ENCODE results near the gene SHMT1.

SHMT1 gene

DNA sequence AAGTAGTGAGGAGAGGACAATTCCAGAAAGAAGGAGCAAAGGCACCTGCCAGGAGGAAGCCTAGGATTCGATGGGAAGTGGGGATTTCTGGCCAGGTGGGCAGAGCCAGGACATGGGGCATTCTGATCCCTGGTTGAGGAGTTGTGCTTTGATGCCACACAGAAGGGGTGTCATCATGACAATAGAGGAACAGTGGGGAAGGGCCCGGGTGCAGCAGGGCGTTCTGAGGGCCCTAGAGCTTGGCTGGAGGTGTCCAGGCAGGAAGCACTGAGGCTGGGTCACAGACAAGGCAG is 18.5 kb upstream of the SHMT1 start:
- Histone ChIP-seq H2AK5ac (ENCODE audit: low read length, severe bottlenecking) (no peak overlapping the region), H2BK120ac (ENCODE audit: low read depth, low read length) (no peak overlapping the region), H3K14ac (ENCODE audit: low read length in 2 of 2) (peak overlapping the region in 1 of 2 experiments; percentile 48), H3K4me1 (ENCODE audit: control insufficient read depth, insufficient read depth, low read depth, low read length) (no peaks in the 10 kb centered on the region), H3K4ac (ENCODE audit: low read depth in 1 of 2, low read length in 2 of 2) (no peak overlapping the region), H3K27ac (ENCODE audit: low read length, poor library complexity, severe bottlenecking) (no peak overlapping the region), H3K9ac (ENCODE audit: low read length) (no peak overlapping the region), H3K9me3 (ENCODE audit: control insufficient read depth, low read length) (no peaks in the 10 kb centered on the region), H3K4me3 (ENCODE audit: insufficient read depth in 1 of 2, low read depth in 1 of 2, low read length in 2 of 2) (no peak overlapping the region), H4K91ac (ENCODE audit: low read length) (no peak overlapping the region), H3K36me3 (ENCODE audit: control insufficient read depth in 1 of 2, insufficient read depth in 2 of 2, low read depth in 1 of 2, low read length in 2 of 2) (no peaks in the 10 kb centered on the region), H2BK12ac (ENCODE audit: low read length in 2 of 2) (no peak overlapping the region), H3K18ac (ENCODE audit: low read depth in 1 of 2, low read length in 2 of 2) (no peak overlapping the region), H2AFZ (ENCODE audit: low read depth, low read length) (no peak overlapping the region), H3K27me3 (ENCODE audit: control insufficient read depth in 1 of 2, insufficient read depth in 1 of 2, low read length in 2 of 2) (peaks cover 18 to 34% of the 10 kb centered on the region in 2 experiments), H3K23ac (ENCODE audit: low read length in 2 of 2) (no peak overlapping the region), H2BK15ac (ENCODE audit: low read depth, poor library complexity, severe bottlenecking) (no peak overlapping the region), H2BK5ac (ENCODE audit: low read depth, low read length, poor library complexity, severe bottlenecking) (no peak overlapping the region), H3K4me2 (ENCODE audit: low read length, poor library complexity, severe bottlenecking) (no peak overlapping the region), H4K8ac (ENCODE audit: low read length) (no peak overlapping the region), H3K79me1 (replicated peaks; ENCODE audit: low read length, poor library complexity, severe bottlenecking) (no peaks in the 10 kb centered on the region)
- WGBS, result 95% methylated on average over 3 of the region's 3 CpGs
- DNase-seq, result no peak

DNA sequence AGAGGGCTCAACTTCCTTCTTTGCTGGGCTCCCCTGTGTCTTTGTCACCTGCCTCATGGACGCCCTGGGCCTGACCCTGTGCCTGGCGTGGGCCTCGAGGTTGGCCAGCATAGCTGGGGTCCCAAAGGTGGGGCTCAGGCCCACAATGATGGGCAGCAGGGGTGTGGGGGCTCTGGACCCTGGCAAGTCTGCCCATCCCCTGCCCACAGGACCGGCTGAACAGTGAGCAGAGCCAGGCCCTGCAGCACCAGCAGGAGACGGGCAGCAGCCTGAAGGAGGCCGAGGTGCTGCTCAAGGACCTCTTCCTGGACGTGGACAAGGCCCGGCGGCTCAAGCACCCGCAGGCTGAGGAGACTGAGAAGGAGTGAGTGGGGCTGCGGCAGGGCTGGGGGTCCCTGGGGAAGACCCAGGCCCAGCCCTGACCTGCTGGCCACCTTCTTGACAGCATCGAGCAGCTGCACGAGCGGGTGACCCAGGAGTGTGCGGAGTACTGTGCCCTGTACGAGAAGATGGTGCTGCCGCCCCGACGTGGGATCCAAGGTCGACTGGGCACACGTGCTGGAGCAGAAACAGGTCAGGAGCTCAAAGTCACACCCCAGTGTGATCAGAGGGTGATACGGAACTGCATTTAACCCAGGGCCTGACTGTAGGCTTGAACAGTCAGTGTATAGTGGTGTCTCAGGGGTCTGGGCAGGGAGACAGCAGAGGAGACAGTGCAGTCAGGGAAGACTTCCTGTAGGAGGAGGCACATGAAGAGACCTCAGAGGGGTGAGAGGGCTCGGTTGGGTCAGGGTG is 18.0 kb upstream of the SHMT1 start:
- Histone ChIP-seq H3K4me2 (ENCODE audit: low read length, poor library complexity, severe bottlenecking) (no peak overlapping the region), H2AK5ac (ENCODE audit: low read length, severe bottlenecking) (no peak overlapping the region), H3K23ac (ENCODE audit: low read length in 2 of 2) (no peak overlapping the region), H2BK120ac (ENCODE audit: low read depth, low read length) (no peak overlapping the region), H3K18ac (ENCODE audit: low read depth in 1 of 2, low read length in 2 of 2) (no peak overlapping the region), H3K4ac (ENCODE audit: low read depth in 1 of 2, low read length in 2 of 2) (no peak overlapping the region), H3K79me1 (replicated peaks; ENCODE audit: low read length, poor library complexity, severe bottlenecking) (no peaks in the 10 kb centered on the region), H3K4me3 (ENCODE audit: insufficient read depth in 1 of 2, low read depth in 1 of 2, low read length in 2 of 2) (no peak overlapping the region), H2BK12ac (ENCODE audit: low read length in 2 of 2) (no peak overlapping the region), H2AFZ (ENCODE audit: low read depth, low read length) (no peak overlapping the region), H3K4me1 (ENCODE audit: control insufficient read depth, insufficient read depth, low read depth, low read length) (no peaks in the 10 kb centered on the region), H4K91ac (ENCODE audit: low read length) (no peak overlapping the region), H3K9me3 (ENCODE audit: control insufficient read depth, low read length) (no peaks in the 10 kb centered on the region), H3K9ac (ENCODE audit: low read length) (no peak overlapping the region), H3K14ac (ENCODE audit: low read length in 2 of 2) (peak overlapping the region in 1 of 2 experiments; percentile 83), H3K36me3 (ENCODE audit: control insufficient read depth in 1 of 2, insufficient read depth in 2 of 2, low read depth in 1 of 2, low read length in 2 of 2) (no peaks in the 10 kb centered on the region), H2BK5ac (ENCODE audit: low read depth, low read length, poor library complexity, severe bottlenecking) (no peak overlapping the region), H4K8ac (ENCODE audit: low read length) (no peak overlapping the region), H2BK15ac (ENCODE audit: low read depth, poor library complexity, severe bottlenecking) (no peak overlapping the region), H3K27me3 (ENCODE audit: control insufficient read depth in 1 of 2, insufficient read depth in 1 of 2, low read length in 2 of 2) (peaks cover 18 to 34% of the 10 kb centered on the region in 2 experiments), H3K27ac (ENCODE audit: low read length, poor library complexity, severe bottlenecking) (no peak overlapping the region)
- 85% methylated on average over 23 of the region's 23 CpGs for WGBS
- no peak for DNase-seq

DNA sequence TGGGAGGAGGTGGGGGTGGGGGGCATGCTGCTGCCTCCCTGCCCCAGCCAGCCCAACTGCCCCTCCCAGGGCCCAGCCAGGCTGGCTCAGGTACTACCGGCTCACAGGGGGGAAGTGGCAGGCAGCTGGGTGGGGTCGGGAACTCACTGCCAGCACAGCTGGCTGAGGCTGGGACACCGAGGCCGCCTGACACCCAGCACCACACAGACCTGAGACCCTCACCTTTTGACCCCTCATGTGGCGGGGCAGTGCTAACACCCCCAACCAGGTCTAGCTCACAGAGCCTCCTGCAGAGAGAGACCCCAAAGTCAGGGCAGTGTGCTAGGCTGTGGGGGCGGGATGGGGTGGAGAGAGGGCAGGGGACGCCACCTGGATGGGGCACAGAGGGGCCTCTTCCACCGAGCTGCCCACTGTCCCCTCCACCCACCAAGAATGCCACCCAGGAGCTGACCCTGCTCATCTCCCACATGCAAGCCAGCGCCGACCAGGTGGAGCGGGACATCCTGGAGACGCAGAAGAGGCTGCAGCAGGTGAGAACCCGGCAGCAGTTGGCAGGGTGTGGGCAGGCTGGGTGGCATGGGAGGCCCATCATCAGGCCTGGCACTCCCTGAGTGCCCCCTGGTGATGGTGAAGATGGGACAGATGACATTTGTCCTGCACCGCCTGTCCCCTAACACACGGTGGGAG is 17.3 kb upstream of the SHMT1 start:
- H2BK120ac ChIP-seq (ENCODE audit: low read depth, low read length), result no peak overlapping the region
- no peak overlapping the region for H2BK12ac ChIP-seq (ENCODE audit: low read length in 2 of 2)
- no peak overlapping the region for H3K4ac ChIP-seq (ENCODE audit: low read depth in 1 of 2, low read length in 2 of 2)
- H4K91ac ChIP-seq (ENCODE audit: low read length), result no peak overlapping the region
- WGBS, result 82% methylated on average over 10 of the region's 15 CpGs
- no peaks in the 10 kb centered on the region for H3K4me1 ChIP-seq (ENCODE audit: control insufficient read depth, insufficient read depth, low read depth, low read length)
- H3K14ac ChIP-seq (ENCODE audit: low read length in 2 of 2), result peak overlapping the region in 1 of 2 experiments; percentile 83
- H3K23ac ChIP-seq (ENCODE audit: low read length in 2 of 2), result peak overlapping the region in 1 of 2 experiments; percentile 27
- no peak overlapping the region for H3K4me3 ChIP-seq (ENCODE audit: insufficient read depth in 1 of 2, low read depth in 1 of 2, low read length in 2 of 2)
- H2BK15ac ChIP-seq (ENCODE audit: low read depth, poor library complexity, severe bottlenecking), result no peak overlapping the region
- no peak overlapping the region for H3K27ac ChIP-seq (ENCODE audit: low read length, poor library complexity, severe bottlenecking)
- no peak overlapping the region for H2BK5ac ChIP-seq (ENCODE audit: low read depth, low read length, poor library complexity, severe bottlenecking)
- no peaks in the 10 kb centered on the region for H3K79me1 ChIP-seq (replicated peaks; ENCODE audit: low read length, poor library complexity, severe bottlenecking)
- no peak for DNase-seq
- no peak overlapping the region for H3K9ac ChIP-seq (ENCODE audit: low read length)
- H3K18ac ChIP-seq (ENCODE audit: low read depth in 1 of 2, low read length in 2 of 2), result no peak overlapping the region
- no peak overlapping the region for H2AK5ac ChIP-seq (ENCODE audit: low read length, severe bottlenecking)
- no peak overlapping the region for H3K4me2 ChIP-seq (ENCODE audit: low read length, poor library complexity, severe bottlenecking)
- H3K36me3 ChIP-seq (ENCODE audit: control insufficient read depth in 1 of 2, insufficient read depth in 2 of 2, low read depth in 1 of 2, low read length in 2 of 2), result no peaks in the 10 kb centered on the region
- H4K8ac ChIP-seq (ENCODE audit: low read length), result no peak overlapping the region
- no peak overlapping the region for H2AFZ ChIP-seq (ENCODE audit: low read depth, low read length)
- no peaks in the 10 kb centered on the region for H3K9me3 ChIP-seq (ENCODE audit: control insufficient read depth, low read length)
- peaks cover 18 to 34% of the 10 kb centered on the region in 2 experiments for H3K27me3 ChIP-seq (ENCODE audit: control insufficient read depth in 1 of 2, insufficient read depth in 1 of 2, low read length in 2 of 2)

DNA sequence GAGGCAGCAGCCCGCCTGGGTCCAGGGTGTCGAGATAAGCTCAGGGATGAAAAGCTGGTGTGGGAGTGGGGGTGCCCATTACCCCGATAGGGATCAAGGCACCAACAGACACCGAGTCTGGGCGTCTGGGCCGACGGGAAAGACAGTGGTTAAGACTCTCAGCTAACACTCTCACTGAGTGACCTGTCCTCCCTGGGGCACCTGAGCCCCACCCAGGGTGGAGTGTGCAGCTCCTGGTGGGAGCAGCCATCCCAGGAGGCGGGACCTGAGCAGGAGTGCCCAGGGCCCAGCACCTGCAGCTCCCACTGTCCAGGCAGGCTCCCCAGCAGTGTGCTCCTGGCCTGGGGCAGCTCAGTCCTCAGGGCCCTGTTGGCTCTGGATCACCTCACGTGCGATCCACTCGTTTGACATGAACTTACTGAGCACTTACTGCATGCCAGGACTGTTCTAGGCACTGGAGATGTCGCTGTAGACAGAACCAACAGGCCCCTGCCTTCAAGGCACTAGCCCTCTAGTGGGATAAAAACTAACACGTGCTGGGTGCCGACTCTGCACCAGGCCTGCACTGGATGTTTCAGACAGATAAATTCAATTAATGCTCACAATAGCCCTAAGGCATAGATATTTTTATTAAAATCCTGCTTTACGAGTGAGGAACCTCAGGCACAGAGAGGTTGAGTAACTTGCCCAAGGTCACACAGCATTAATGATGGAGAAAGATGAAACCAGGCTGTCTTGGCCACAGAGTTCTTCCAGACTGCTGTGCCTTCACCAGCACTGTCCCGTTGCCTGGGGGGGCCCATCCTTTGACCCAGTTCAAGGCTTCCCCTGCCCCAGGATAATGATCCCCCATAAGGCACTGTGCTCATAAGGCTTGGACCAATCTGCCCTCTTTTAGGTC is 16.1 kb upstream of the SHMT1 start:
- no peaks in the 10 kb centered on the region for H3K4me1 ChIP-seq (ENCODE audit: control insufficient read depth, insufficient read depth, low read depth, low read length)
- H2AK5ac ChIP-seq (ENCODE audit: low read length, severe bottlenecking), result no peak overlapping the region
- no peak overlapping the region for H2BK15ac ChIP-seq (ENCODE audit: low read depth, poor library complexity, severe bottlenecking)
- 88% methylated on average over 16 of the region's 16 CpGs for WGBS
- no peak overlapping the region for H4K91ac ChIP-seq (ENCODE audit: low read length)
- no peak for DNase-seq
- no peak overlapping the region for H2AFZ ChIP-seq (ENCODE audit: low read depth, low read length)
- peaks cover 18 to 34% of the 10 kb centered on the region in 2 experiments for H3K27me3 ChIP-seq (ENCODE audit: control insufficient read depth in 1 of 2, insufficient read depth in 1 of 2, low read length in 2 of 2)
- no peak overlapping the region for H3K4ac ChIP-seq (ENCODE audit: low read depth in 1 of 2, low read length in 2 of 2)
- H2BK120ac ChIP-seq (ENCODE audit: low read depth, low read length), result no peak overlapping the region
- no peaks in the 10 kb centered on the region for H3K36me3 ChIP-seq (ENCODE audit: control insufficient read depth in 1 of 2, insufficient read depth in 2 of 2, low read depth in 1 of 2, low read length in 2 of 2)
- no peak overlapping the region for H3K18ac ChIP-seq (ENCODE audit: low read depth in 1 of 2, low read length in 2 of 2)
- no peaks in the 10 kb centered on the region for H3K79me1 ChIP-seq (replicated peaks; ENCODE audit: low read length, poor library complexity, severe bottlenecking)
- no peak overlapping the region for H3K23ac ChIP-seq (ENCODE audit: low read length in 2 of 2)
- H3K9ac ChIP-seq (ENCODE audit: low read length), result no peak overlapping the region
- H3K27ac ChIP-seq (ENCODE audit: low read length, poor library complexity, severe bottlenecking), result no peak overlapping the region
- H4K8ac ChIP-seq (ENCODE audit: low read length), result no peak overlapping the region
- no peak overlapping the region for H3K4me2 ChIP-seq (ENCODE audit: low read length, poor library complexity, severe bottlenecking)
- H3K14ac ChIP-seq (ENCODE audit: low read length in 2 of 2), result no peak overlapping the region
- no peak overlapping the region for H3K4me3 ChIP-seq (ENCODE audit: insufficient read depth in 1 of 2, low read depth in 1 of 2, low read length in 2 of 2)
- no peak overlapping the region for H2BK12ac ChIP-seq (ENCODE audit: low read length in 2 of 2)
- no peak overlapping the region for H2BK5ac ChIP-seq (ENCODE audit: low read depth, low read length, poor library complexity, severe bottlenecking)
- peaks cover 5% of the 10 kb centered on the region for H3K9me3 ChIP-seq (ENCODE audit: control insufficient read depth, low read length)

Measured in mesenchymal stem cell (in vitro differentiated cells and primary cell).